Measurements from ENCODE around the gene ACACB.

ACACB gene

DNA sequence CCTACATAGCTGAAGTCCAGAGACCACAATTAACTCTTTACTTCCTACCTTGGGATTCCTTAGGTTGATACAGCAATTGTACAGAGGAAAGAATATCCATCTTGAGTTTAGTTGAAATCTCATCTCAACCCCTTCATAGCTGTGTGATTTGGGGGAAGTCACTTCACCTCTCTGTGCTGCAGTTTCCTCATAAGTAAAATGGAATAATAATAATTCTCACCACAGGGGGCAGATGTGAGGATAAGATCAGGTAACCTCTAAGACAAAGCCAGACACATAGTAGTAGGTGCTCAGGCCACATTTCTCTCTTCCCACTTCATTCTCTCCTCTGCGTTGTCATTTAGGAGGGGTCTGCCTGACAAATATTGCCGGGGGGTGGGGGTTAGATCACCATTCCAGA, 186.0 kb downstream of the ACACB start:
- DNase-seq (ENCODE audit: low read depth in 2 of 2): no peak

DNA sequence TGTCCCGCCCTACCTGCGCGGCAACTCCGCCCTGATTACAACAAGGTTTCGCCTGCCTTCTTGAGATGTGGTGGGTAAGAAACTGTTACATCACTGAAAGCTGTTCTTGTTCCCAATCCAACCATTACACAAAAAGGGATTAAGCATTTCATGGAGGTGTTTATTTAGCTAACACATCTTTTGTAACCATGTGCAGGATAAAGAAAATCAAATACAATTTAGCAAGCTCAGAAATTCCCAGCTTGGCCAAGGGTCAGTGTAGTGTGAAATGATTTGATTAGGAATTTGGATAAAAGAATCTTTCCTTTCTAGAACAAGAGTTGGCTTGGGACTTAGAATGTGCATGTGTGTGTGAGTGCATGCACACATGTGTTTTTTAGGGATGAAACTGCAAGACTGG, 186.4 kb downstream of the ACACB start:
- DNase-seq (ENCODE audit: low read depth in 2 of 2): no peak

DNA sequence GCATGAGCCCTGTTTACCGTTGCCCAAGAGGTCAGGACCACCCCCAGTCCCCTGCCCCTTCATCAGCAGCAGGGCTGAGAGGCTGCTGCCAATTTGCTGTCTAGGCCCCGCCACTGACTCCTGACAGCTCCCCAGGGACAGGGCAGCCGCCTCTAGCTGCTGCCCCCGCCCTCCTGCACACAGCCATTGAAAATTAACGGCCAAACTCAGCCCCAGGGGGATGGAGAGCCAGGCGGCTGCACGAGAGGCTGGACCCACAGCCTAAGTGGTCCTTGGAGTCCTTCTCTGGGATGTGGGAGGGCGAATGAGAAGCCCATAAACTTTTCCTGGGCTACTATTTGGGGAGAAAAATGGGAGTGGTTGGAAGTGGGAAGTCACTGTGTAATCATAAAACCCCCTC, 188.1 kb downstream of the ACACB start:
- no peak for DNase-seq (ENCODE audit: low read depth in 2 of 2)

DNA sequence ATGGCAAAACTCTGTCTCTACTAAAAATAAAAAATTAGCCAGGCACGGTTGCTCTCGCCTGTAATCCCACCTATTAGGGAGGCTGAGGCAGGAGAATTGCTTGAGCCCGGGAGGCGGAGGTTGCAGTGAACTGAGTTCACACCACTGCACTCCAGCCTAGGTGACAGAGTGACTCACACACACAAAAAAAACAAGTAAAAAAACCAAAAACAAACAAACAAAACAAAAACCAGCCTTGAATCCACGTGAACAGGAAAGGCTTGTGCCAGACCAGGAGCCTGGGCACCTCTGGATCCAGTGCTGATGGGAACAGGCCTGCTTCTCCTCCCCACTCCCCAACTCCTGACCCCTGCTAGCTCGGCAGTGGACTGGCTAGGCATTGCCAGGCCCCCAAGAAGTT, 189.2 kb downstream of the ACACB start:
- no peak for DNase-seq (ENCODE audit: low read depth in 2 of 2)

DNA sequence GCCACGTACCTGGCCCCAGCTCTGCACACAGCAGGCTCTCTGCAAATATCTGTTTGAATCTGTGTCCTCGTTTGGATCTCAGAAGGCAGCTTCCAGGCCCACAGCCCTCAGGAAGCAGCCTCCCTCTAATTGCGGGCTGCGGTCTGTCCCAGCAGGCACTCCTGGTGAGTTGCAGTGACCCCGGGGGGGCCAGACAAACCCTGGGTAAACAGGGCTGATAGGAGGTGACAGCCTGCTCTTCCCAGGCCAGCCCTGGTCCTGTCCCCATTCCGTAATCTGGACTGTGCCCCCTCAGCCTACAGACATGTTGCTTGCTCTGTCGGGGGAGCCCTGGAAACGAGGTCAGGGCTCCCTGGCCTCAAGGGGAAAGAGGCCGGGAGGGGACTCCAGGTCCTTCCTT, 190.7 kb downstream of the ACACB start:
- DNase-seq (ENCODE audit: low read depth in 2 of 2): no peak

DNA sequence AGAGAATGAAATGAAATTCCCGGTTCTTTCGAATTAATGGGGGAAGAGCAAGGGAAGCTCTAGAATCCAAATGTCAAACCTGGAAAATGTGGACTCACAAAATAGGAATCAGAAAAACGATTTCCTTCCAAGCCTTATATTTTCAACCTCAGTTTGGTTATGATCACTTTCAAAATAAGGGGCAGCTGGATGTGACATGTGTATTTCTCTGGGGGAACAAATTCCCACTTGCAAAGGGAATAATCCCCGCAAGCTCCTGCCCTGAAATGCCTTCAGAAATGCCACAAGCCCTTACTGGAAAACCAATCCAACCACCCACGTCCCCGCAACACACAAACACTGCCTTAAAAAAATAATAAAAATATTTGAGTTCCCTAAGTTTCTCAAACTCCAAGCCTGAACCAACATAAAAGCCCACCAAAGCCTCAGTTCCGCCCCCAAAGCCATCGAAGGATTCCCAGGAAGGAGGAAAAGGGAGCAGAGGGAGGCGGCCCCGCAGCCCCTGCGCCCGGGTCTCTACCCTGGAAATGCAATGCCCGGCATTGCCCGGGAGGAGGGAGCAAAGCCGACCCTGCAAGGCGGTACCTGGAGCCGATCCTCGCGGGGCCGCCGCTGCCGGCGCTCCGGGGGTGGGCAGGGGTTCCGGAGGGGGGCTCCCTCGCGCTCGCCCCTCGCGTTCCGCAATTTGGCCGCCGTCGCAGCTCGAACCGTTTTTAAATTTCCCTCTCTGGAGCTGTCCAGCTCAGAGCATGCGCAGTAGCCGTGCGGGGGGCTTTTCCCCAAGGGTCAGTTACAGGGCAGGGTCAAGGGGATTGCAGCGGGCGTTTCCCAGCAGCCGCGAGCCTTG, 192.4 kb downstream of the ACACB start, which contains the start of gene FOXN4:
FOXN4 (minus strand) TSS at position 751 of the 847 bp plus-strand sequence. CDS start 963 bp downstream, outside the sequence.
- DNase-seq (ENCODE audit: low read depth in 2 of 2): no peak

DNA sequence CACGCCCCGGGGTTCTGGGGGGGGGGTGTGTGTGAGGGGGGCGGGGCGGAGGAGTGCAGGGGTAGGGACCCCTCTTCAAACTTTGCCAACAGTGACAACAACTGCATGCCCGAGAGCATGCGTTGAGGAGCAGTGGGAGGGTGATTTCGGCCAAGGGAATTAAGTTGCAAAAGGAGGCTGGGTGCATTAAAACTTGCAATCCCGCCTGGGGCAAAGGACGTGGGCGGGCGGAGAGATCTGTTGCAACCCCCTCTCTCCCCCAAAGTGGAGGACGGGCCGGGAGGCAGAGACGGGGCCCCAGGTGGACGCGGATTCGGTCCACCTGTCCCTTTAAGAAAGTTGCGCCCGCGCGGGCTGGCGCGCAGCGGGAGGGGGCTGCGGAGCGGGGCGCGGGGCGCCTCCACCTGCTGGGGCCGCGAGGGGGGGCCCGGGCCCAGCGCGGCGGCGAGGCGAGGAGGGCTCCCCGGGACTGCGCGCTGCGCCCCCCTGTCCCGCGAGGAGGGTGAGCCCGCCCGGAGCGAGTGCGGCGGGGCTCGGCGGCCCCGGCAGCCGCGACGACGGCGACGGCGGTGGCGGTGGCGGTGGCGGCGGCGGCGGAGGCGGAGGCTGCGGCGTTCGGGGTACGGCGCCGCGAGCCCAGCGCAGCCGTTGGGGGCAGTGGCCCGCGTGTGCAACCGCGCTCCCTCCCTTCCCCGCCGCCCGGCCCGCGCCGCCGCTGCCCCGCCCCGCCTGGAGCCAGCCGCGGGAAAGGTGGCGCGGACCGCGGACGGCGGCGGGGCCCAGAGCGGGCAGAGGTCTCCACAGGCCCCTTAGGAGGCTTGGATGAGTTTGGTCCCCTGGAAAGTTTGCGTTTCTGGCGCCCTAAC, 193.2 kb downstream of the ACACB start:
- no peak for DNase-seq (ENCODE audit: low read depth in 2 of 2)

DNA sequence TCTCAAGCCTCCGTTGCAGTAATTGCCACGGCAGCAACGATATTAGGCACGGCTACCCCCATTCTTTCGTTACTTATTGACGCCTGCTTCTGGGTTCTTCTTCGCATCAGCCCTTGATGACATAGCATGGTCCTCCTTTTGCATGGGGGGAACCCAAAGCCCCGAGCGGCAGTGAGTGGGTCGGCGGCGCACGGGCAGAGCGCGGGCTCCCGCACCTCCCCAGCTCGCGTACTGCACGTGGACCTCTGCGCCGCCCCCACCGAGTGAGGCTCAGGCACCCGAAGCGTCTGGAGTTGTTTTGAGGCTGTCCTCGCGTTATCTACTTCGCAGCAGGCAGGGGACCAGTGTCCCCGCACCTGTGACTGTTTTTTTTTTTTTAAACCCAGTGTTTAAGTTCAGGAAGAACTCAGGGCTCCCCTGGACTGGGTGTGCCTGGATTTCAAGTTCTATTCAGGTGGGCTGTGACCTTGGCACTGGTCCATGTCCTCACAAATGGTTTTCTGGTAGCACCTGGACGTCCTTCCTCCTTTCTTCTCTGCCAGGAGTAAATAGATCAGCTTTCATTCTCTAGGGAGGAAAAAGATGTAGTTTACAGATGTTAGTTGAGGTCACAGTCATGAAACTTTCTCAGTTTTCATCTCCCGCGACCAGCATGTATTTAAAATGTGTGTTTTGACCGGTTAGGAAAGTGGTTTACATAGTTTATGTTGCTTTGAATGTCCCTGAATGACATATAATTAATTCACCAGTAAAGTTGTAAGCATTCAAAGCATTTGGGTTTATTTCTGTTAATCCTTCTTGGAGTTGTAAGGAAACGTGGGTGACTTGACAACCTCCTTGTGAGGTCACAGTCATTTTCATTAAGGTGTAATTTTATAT, 194.1 kb downstream of the ACACB start:
- no peak for DNase-seq (ENCODE audit: low read depth in 2 of 2)

All from stimulated activated CD4-positive, alpha-beta T cell treated with anti-CD3 and anti-CD28 coated beads, Interleukin-1b, Interleukin-23, amount 100 ng/mL, for 1 hour (primary cell).